ENCODE measurements around the gene IFIH1. TPM values are rescaled to one million over a fixed set of nuclear protein-coding genes. Genes with fewer than 3 reads are reported as not detected.

The IFIH1 gene
- total RNA-seq, 3 donors from 2014 or later (not counting 1 experiment from before 2014, with no cell fraction given) = 36.7 to 57.4 (median 36.9) TPM

DNA sequence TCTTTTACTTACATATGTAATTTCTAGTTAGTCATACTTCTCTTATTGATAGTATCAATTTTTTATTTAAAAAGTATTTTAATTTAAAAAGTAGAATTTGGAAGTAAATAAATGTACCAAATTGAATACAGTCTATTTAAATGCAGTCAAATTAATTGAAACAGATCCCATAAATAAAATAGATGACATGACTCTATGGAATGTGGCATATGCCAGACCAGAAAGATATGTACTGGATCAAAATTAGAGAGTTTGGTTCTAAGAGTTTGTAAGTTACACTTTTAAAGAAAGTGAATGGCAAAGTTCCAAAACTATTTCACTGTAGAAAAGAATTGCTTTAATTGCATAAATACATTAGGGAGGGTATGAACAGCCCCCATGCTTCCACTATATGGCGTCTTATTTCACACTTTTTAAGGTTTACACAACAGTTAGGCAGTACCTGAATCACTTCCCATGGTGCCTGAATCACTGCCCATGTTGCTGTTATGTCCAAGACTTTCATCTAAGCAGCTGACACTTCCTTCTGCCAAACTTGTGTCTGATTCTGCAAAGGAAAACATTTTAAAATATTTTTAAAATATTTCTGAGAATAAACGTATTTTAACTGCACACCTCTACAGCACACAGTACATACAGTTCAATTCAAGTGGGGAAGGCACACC, 25.2 kb downstream of the IFIH1 start:
- Mint-ChIP-seq H3K4me1 (no peaks in the 10 kb centered on the region), H3K27ac (no peak overlapping the region), H3K36me3 (no peaks in the 10 kb centered on the region), H3K4me3 (no peak overlapping the region), H3K9me3 (no peaks in the 10 kb centered on the region), H3K27me3 (ENCODE audit: low read depth in 2 of 2) (no peaks in the 10 kb centered on the region)
- no peak for ATAC-seq
- Histone ChIP-seq H3K27ac (ENCODE audit: low read length) (no peak overlapping the region), H3K4me3 (ENCODE audit: low read length) (no peak overlapping the region), H3K4me1 (ENCODE audit: control insufficient read depth, insufficient read depth, low read length) (no peaks in the 10 kb centered on the region), H3K9me3 (ENCODE audit: control insufficient read depth, insufficient read depth, low read length) (no peaks in the 10 kb centered on the region), H3K36me3 (ENCODE audit: control insufficient read depth, insufficient read depth, low read length) (peaks cover 18% of the 10 kb centered on the region), H3K27me3 (ENCODE audit: control insufficient read depth, insufficient read depth, low read length) (no peaks in the 10 kb centered on the region)
- 82% methylated on average over 1 of the region's 2 CpGs for WGBS (ENCODE audit: insufficient coverage)
- no peak for DNase-seq
- intact Hi-C loops (cut with micrococcal nuclease) = no loop called here
- TF ChIP-seq, protein P1, sequence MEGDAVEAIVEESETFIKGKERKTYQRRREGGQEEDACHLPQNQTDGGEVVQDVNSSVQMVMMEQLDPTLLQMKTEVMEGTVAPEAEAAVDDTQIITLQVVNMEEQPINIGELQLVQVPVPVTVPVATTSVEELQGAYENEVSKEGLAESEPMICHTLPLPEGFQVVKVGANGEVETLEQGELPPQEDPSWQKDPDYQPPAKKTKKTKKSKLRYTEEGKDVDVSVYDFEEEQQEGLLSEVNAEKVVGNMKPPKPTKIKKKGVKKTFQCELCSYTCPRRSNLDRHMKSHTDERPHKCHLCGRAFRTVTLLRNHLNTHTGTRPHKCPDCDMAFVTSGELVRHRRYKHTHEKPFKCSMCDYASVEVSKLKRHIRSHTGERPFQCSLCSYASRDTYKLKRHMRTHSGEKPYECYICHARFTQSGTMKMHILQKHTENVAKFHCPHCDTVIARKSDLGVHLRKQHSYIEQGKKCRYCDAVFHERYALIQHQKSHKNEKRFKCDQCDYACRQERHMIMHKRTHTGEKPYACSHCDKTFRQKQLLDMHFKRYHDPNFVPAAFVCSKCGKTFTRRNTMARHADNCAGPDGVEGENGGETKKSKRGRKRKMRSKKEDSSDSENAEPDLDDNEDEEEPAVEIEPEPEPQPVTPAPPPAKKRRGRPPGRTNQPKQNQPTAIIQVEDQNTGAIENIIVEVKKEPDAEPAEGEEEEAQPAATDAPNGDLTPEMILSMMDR (IDR thresholded peaks at IDR 0.05) = no peak

DNA sequence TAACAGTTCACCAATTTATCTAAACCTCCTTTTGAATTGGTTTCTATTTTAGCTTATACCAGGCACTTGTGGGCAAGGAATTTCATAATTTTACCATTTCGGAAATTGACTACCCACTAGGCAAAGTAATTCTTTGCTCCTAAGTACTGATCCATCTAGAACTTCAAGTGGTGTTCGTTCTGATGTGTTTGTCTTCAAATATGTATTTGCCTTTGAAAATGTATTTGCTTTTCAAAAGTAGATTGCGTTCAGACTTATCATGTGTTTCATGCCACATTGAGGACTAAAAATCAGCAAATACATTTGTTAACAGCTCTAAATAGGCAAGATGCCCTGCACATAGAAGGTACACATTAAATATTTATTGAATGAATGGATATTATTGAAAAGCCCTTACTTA, 26.7 kb downstream of the IFIH1 start:
- Histone ChIP-seq H3K4me3 (ENCODE audit: low read length) (no peak overlapping the region), H3K27me3 (ENCODE audit: control insufficient read depth, insufficient read depth, low read length) (no peaks in the 10 kb centered on the region), H3K4me1 (ENCODE audit: control insufficient read depth, insufficient read depth, low read length) (no peaks in the 10 kb centered on the region), H3K27ac (ENCODE audit: low read length) (no peak overlapping the region), H3K36me3 (ENCODE audit: control insufficient read depth, insufficient read depth, low read length) (peaks cover 31% of the 10 kb centered on the region), H3K9me3 (ENCODE audit: control insufficient read depth, insufficient read depth, low read length) (no peaks in the 10 kb centered on the region)
- ATAC-seq = no peak
- DNase-seq = no peak
- TF ChIP-seq, protein P1 (IDR thresholded peaks at IDR 0.05) = no peak
- intact Hi-C loops (cut with micrococcal nuclease) = no loop called here
- Mint-ChIP-seq H3K9me3 (no peaks in the 10 kb centered on the region), H3K27me3 (ENCODE audit: low read depth in 2 of 2) (no peaks in the 10 kb centered on the region), H3K4me1 (no peaks in the 10 kb centered on the region), H3K4me3 (no peak overlapping the region), H3K27ac (no peak overlapping the region), H3K36me3 (peaks cover 2% of the 10 kb centered on the region)
- WGBS (ENCODE audit: insufficient coverage) = 100% methylated on average over 3 of the region's 3 CpGs

DNA sequence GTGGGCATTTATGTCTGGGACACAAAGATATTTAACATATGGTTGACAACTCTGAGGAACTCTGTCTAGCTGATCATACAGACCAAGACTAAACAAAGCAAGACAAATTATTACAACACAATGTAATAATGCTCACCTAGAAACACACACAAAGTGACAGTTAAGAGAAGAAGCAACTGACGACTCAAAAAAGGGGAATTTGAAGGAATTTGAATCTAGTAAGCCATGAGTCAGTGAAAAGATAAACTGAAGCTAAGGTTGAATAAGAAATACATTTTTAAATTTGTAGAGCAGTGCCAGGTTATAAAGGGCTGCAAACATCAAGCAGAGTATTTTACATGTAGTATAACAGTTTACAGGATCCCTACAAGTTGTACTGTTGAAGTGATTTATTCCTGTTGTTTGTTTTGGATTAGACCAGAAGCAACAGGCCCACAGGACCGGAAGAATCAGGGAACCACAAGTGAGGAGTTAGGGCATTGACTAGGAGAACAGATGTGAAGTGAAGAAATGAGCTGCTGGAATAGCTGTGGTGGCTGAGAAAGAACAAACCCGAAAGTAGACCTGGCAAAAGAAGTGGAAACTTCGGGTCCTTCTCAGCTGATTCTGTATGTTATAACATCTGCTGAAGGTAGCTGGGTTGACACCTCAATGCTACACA, 35.6 kb downstream of the IFIH1 start:
- Histone ChIP-seq H3K4me1 (ENCODE audit: control insufficient read depth, insufficient read depth, low read length) (no peaks in the 10 kb centered on the region), H3K27me3 (ENCODE audit: control insufficient read depth, insufficient read depth, low read length) (no peaks in the 10 kb centered on the region), H3K27ac (ENCODE audit: low read length) (no peak overlapping the region), H3K36me3 (ENCODE audit: control insufficient read depth, insufficient read depth, low read length) (peaks cover 81% of the 10 kb centered on the region), H3K9me3 (ENCODE audit: control insufficient read depth, insufficient read depth, low read length) (no peaks in the 10 kb centered on the region), H3K4me3 (ENCODE audit: low read length) (no peak overlapping the region)
- no peaks in the 10 kb centered on the region for H3K9me3 Mint-ChIP-seq
- ATAC-seq (no peak), DNase-seq (no peak)
- H3K36me3 Mint-ChIP-seq = peaks cover 20% of the 10 kb centered on the region
- H3K4me1 Mint-ChIP-seq = no peaks in the 10 kb centered on the region
- WGBS (ENCODE audit: insufficient coverage) = 79% methylated on average over 4 of the region's 4 CpGs
- TF ChIP-seq, protein P1 (IDR thresholded peaks at IDR 0.05) = no peak
- H3K27me3 Mint-ChIP-seq (ENCODE audit: low read depth in 2 of 2) = no peaks in the 10 kb centered on the region
- intact Hi-C loops (cut with micrococcal nuclease) = no loop called here
- H3K4me3 Mint-ChIP-seq = no peak overlapping the region
- no peak overlapping the region for H3K27ac Mint-ChIP-seq
